Measurements from ENCODE around the gene TPSG1.

GRCh38 chr16:1177750-1178149, 47.3 kb downstream of the TPSG1 start:
- TF ChIP-seq CTCF (IDR thresholded peaks at IDR 0.05; ENCODE audit: insufficient read depth, low read length) (no peak), REST (IDR thresholded peaks at IDR 0.05; ENCODE audit: insufficient replicate concordance, low read depth) (no peak)

Data from HL-60 (cell line).